Activated CD4-positive, CD25-positive, alpha-beta regulatory T cell (primary cell): ENCODE measurements around the gene SP6.
A peak's percentile ranks its signal among the peaks of the same experiment; 100 is the strongest.

Experiments used
- DNase-seq, 4 experiments: peaks; one replicate each; lab custom pipeline; 2025; lab: John Stamatoyannopoulos, UW

SP6 gene

DNA sequence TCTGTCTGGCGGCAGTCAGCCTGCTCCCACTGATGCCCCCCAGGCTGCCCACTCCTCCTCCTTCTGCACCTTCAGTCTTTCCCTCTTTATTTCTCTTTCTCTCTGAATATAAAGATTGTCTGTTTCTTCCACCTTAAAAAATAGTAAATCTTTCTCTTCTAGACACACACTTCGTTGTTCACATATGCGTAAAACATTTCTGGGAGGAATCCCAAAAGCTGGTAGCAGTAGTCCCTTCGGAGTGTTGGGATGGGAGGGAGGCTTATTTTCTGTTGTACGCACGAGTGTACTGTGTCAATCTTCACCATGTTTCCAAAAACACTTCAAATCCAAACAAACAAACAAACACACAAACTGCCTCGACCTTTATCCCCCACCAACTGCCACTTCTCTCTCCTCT, 39.3 kb downstream of the SP6 start:
- no peak for DNase-seq

DNA sequence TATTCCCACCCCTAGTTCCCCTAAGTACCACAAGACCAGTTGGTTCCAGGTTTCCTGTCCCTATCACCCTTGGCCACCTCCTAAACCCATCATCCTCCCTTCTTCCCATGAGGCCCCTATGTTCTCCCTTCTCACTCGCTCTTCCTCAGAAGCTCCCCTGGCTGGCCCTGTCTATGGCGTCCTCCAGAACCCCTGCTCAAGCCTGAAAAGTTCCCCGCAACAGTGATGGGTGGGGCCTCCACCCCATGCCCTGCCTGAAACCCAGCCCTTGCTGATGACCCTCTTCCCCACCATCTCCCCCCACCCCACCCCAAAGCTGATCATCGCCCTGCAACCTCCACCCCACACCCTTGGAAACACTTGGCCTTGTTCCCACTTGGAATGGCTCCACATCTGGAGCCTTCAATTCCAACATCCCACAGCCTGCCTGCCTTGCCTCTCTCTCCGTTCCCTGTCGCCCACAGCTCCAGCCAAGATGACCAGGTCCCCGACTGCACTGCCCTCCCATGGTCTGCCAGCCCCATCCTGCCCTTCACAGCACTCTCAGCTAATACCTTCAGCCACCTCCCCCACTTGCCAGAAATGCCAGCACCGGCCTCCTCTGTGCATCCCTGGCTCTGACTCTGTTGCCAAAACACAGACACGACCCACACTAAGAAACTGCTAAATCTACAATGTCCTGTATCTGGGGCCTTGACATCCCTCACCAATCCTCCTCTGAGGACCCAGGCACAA, 39.9 kb downstream of the SP6 start:
- no peak for DNase-seq

DNA sequence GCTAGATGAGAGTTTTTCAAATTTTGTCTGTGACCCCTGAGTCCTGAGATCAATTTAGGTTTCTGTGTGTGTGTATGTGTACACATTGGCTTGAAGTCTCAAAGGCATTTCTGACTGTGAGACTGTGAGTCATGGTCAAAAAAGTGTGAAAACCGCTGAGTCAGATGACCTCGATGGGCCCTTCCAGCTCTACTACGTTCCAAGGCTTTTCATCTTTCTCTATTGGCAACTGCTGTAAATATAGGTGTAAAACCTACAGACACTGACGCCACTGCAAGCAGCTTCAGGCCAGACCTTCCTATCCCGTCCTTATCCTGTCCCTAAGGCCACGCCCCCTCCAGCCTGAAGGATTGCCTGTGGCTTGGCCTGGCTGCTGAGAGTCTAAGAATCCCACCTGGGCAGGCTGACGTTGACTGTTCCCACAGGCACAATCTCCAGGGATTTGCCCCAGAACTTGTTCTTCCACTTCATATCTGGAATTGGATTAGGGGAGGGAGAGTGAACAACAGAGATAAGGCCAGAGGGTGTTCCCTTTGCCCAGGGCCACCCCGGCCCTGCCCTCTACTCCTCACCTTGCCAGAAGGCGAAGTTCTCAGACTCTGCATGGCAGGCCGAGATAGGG, 40.7 kb downstream of the SP6 start:
- DNase-seq = no peak

DNA sequence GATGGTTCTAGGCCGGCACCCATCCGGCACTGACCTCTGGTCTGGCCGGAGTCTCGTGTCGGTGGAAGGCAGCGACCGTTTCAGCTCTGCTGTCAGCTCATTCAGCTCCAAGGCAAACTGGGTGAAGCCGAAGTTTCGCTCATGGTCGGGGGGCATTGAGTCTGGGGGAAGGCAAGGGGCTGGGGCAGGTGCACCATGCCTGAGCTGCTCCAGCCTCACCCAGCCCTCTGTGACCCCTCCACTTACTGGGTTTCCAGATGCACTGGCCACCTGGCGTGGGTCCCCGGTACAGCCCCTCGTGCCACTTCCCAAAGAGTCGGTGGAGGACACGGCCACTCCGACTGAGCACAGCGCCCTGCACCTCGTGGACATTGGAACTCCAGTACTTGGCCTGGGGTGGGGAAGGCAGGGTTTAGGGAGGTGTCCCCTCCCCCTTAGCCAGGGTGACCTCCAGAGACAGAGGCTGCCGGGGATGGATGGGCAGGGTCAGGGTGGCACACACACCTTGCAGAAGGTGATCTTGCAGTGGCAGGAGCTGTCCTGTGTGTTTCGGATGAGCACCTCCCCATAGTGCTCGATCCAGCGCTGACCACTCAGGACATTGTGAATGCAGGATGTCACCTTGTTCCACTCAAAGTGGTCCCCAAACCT, 42.0 kb downstream of the SP6 start:
- no peak for DNase-seq

DNA sequence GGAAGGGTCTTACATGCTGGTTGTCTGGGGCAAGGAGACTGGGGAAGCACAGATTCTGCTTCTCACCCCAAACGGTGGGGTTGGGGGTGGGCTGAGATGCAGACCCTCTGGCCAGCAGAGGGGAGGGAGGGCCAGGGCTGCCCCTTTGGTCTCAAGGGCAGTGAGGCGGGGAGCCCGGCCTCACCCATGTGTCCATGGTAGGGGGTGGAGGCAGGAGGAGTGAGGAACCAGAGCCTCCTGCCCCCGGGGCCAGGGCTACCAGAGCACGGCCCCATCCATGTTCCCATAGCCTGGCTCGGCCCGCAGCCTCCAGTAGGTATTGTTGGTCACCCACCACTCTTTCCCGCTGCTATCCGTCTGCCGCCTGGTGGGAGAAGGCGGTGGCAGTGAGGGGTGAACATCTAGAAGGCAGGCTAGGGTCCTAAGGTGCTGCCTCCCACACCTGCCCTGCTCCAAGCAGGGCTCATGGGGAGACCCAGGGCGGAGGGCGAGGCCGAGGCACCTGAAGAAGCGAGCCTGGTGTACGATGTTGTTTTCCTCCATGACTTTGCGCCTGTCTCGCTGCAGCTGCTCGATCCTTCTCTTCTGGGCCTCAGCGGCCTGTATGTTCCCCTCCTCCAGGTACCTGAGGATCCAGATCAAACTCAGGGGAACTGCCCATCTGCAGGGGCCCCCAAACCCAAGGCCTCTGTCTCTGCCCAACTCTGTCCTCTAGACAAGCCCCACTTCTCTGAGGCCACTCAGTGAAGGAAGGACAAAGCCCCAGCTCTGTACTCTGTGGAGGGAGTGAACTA, 42.7 kb downstream of the SP6 start:
- DNase-seq = no peak

DNA sequence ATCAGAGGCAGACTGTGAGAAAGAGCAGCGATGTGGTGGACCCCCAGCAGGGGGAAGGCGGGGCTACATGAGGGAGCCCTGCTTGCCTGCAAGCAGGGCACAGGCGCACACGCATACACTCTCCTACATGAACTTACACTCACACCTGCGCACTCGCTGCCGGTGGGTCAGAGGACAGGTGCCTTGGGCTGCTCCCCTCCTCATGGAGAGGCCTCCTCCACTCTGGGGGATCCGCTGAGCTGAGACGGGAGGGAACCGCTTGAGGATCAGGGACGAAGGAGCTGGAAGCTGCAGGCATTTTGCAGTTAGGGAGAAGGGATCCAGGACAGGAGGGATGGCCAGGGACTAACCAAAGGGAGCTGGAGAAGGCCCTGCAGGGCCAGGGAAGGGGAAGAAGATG, 43.5 kb downstream of the SP6 start:
- no peak for DNase-seq

DNA sequence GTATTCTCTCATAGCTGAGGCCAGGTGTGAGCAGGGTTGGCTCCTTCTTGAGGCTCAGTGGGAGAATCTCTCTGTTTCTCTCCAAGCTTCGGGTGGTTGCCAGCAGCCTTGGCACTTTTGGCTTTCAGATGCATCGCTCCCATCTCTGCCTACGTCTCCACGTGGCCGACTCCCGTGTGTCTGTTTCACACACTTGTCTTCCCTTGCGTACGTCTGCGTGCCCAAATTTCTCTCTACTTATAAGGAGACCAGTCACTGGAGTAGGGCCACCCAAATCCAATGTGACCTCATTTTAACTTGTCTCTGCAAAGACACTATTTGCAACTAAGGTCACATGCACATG, 44.1 kb downstream of the SP6 start:
- no peak for DNase-seq

DNA sequence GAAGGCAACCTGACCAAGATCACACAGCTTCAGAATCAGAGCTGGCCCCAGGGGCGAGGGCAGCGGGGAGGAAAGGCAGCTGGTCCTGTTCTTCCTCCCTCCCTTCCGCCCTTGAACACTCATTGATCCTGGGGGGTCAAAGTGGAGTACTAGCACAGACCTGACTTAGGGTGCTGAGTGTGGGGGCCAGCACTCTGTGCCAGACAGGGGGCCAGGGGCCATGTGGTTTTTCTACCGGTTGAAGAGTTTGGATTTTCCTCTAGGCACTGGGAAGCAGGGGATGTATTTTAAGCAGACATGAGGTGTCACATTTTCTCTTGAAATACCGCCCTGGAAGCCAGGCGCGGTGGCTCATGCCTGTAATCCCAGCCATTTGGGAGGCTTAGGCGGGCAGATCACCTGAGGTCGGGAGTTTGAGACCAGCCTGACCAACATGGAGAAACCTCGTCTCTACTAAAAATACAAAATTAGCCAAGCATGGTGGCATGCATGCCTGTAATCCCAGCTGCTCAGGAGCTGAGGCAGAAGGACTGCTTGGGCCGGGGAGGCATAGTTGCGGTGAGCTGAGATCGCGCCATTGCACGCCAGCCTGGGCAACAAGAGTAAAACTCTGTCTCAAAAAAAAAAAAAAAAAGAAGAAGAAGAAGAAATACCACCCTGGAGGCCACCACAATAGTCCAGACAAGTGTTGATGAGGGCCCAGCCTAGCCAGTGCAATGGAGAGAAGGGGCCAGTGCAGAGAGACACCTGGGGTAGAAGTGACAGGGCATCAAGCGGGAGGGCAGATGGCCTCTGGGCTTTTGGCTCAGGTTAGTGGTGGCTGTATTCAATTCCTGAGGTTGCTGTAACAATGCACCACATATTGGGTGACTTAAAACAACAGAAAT, 44.7 kb downstream of the SP6 start:
- DNase-seq = no peak

DNA sequence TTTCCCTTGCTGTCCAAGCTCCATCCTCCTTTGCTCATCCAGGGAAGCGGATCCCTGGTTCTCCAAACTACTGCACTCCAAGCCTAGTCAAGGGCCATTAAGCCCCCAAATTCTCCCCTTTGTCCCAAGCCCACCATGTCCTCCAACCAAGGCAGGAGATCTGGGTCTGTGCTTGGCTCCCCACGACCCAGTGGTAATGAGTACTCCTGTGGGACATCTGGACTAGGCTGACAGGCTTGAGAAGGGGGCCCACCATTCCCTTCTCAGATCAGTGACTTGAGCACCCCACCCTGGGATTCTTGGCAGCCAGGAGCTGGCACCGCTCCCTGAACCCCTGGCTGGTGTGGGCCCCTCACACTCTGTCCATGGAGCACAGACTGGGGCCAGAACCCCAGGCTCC, 46.5 kb downstream of the SP6 start:
- no peak for DNase-seq

DNA sequence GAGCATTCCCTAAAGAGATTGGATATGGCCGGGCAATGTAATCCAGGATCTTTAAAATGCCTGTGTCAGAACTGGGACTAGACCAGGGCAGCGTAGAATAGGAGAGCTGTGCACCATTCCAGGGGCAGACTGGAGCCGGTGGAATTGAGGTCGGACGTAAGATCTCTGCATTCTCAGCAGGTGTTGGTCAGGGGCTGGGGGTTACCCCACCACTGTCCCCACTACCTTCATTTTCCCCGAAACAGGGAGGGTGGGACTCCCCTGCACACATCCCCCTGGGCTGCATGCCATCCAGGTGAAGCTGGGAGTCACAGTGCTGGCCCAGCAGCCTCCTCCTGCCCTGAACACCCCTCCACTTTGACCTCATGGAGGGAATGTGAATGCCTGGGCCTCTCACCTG, 47.2 kb downstream of the SP6 start:
- DNase-seq = no peak

DNA sequence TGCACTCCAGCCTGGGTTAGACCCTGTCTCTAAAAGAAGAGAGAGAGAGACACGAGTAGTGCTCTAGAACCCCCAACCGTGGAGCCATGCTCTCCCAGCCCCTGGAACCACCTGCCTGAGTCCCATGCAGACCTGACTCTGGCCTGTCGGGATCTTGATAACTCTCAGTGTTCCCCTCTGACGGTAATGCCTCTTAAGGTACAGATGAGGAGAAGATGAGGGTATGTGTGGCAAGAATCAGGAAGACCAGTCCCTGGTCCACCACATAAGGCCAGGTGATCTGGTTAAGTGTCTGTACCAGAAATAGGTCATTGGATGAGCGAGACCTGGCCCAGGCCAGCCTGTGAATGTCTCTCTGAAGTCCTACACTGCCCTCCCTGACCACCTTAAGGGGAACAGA, 47.8 kb downstream of the SP6 start:
- DNase-seq = no peak

DNA sequence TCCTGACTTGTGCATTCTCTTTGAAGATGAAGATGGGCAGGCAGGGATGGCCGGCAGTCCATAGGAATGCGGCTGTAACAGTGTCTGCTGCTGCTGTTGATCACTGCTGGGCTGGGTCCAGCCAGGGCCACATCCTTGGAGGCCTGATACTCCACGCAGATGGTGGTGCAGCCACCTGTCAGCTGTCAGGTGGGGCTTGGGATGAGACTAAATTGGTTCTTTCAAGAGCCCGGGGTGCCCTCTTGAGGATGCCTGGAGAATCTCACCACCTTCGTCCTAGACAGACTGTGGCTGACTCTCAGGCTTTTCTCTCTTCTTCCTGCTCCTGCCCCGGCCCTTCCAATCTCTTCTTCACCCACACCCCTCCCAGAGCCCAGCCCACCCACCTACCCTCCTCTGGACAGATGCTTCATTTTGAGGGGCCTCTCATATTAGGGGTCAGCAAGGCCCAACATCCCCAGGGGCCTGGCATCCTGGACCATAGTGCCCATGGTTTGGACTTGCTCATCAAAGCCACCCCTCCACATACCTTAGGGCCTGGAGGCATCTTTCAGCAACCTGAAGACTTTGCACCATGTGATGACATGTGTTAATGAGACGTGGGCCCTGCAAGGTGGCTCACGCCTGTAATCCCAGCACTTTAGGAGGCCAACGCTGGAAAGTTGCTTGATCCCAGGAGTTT, 48.5 kb downstream of the SP6 start:
- DNase-seq = peak in 2 of 4 experiments; percentile 30 to 36

DNA sequence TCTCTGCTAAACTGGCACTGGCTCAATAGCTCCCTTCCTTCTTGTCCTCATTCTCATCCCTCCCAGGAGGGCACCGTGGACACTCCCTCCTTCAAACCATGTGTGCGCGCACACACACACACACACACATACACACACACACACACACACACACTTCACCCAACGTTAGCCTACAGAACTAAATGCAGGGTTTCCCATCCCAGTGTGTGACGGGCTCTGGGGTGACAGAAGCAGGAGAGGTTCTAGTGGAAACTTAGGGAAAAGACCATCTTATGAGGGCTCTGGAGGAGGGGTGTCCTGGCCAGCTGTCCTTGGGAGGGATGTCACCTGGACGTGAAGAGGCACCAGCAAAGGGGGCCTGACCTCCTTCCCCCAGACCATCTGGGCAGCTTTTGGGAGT, 49.1 kb downstream of the SP6 start:
- DNase-seq = no peak

DNA sequence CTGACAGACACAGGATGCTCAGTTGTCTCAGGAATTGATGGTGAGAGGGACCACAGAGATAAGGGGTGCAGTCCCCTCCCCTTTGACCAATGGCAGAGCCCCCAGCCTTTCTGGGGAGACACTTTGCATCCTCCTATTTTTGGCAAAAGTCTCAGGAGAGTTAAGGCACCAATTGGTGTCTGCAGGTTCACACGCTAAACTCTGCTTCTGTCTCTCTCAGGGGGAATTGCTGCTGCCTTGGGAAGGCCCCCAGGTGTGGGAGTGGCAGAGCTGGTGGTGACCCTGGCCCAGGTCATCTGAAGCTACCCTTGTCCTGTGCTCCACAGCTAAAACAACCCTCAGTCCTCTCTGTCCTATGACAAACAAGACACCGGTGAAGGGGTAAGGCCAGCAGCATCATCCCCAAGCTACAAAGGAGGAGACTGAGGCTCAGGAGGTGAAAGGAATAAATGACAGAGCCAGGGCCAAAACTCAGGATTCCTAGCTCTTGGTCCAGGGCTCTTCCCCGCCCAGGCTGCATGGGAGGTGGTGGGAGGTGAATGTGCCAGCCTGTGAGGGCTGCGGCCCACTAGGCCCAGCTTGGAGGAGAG, 49.7 kb downstream of the SP6 start:
- DNase-seq = no peak

DNA sequence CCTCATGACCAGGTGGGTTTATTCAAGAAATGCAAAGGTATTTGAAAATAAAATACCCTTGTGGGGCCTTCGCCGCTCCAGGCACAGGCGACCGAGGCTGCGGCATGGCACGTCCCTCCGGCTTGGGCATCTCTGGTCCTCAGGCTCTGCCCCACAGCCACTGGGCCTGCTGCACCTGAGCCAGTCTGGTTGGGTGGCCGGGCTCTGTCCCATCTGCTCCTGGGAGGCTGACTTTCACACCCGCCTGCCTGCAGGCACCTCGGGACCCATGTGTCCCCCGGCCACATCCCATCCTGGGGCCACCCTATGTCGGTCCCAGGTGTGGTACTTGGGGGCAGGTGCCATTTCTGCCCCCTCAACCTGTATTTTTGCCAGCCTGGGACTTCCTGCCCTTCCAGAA, 50.3 kb downstream of the SP6 start:
- no peak for DNase-seq

DNA sequence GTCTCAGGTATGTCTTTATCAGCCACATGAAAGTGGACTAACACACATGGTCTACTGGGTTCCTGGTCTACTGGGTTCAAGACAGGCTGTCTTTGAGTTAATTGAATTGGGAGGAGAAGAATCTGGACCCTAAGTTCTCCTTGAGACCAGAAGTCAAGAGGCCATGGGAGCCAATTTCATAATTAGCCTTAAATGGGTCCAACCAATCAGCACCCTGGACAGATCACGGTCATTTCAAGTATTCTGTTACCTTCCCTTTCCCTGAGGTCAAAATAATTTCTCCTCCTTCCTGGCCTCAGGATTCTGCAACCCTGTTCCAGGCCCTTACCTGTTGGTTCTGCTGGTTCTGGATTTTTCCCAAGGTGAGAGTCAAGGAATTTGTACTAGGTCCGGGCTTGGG, 53.2 kb downstream of the SP6 start:
- DNase-seq = no peak
